ENCODE results near the gene USP25.

DNA sequence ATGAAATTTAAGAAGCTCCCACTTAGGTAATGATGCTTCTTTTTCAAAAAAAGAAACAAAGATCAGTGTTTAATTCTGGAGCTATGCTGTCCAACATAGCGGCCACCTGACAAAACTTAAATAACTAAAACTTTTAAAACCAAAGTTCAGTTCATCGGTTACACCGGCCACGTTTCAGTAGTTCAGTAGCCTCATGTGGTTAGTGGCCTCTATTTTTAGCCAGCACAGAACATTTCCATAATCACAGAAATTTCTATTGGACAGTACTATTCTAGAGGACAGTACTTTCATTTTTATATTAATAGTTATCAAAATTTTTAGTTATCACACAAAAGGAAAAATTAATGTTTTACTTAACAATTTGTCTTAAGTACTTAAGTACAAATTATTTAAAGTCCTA is 141.0 kb downstream of the USP25 start:
- no peak for TF ChIP-seq POLR2AphosphoS5 (IDR thresholded peaks at IDR 0.05)
- TF ChIP-seq, protein P1, sequence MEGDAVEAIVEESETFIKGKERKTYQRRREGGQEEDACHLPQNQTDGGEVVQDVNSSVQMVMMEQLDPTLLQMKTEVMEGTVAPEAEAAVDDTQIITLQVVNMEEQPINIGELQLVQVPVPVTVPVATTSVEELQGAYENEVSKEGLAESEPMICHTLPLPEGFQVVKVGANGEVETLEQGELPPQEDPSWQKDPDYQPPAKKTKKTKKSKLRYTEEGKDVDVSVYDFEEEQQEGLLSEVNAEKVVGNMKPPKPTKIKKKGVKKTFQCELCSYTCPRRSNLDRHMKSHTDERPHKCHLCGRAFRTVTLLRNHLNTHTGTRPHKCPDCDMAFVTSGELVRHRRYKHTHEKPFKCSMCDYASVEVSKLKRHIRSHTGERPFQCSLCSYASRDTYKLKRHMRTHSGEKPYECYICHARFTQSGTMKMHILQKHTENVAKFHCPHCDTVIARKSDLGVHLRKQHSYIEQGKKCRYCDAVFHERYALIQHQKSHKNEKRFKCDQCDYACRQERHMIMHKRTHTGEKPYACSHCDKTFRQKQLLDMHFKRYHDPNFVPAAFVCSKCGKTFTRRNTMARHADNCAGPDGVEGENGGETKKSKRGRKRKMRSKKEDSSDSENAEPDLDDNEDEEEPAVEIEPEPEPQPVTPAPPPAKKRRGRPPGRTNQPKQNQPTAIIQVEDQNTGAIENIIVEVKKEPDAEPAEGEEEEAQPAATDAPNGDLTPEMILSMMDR (IDR thresholded peaks at IDR 0.05), result no peak
- TF ChIP-seq EP300 (IDR thresholded peaks at IDR 0.05; ENCODE audit: low read depth), result no peak
- no peak for TF ChIP-seq POLR2A (IDR thresholded peaks at IDR 0.05)
